GM10266 (cell line): ENCODE measurements around the gene RHOBTB1.
"Not testable (repeated sequence)": the region's sequence is repeated elsewhere in the genome, so short reads cannot be mapped to it uniquely, and the experiment has no call there.

Experiments
- DNase-seq: peaks from one replicate; pipeline ENCODE4 v3.0.0; 2012; ENCODE audit errors: extremely low spot score
- TF ChIP-seq, protein P1 (sequence below): IDR thresholded peaks from 2 replicates; pipeline ENCODE4 v1.5.1; 2012; ENCODE audit warnings: mild to moderate bottlenecking, low read depth; ENCODE audit not compliant: control insufficient read depth, insufficient read depth; ENCODE audit errors: missing control alignments

Gene RHOBTB1

DNA sequence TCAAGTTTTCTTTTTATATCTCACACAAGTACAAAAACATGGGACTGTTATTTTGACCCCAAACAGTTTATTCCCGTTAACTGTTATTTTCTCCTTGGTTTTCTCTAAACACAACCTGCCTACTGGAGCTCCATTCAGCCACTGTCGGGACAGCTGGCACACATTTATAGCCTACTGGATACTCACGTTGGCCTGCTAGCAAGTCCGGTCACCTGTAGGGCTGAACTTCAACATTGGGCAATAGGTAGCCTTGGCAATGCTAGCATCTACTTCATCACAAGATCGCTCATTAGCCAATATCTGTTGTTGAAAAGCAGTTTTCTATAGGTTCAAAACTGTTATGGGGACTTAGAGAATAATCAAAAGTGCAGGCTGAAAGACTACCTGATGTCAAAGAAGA is 32.3 kb downstream of the RHOBTB1 start:
- TF ChIP-seq, protein P1, sequence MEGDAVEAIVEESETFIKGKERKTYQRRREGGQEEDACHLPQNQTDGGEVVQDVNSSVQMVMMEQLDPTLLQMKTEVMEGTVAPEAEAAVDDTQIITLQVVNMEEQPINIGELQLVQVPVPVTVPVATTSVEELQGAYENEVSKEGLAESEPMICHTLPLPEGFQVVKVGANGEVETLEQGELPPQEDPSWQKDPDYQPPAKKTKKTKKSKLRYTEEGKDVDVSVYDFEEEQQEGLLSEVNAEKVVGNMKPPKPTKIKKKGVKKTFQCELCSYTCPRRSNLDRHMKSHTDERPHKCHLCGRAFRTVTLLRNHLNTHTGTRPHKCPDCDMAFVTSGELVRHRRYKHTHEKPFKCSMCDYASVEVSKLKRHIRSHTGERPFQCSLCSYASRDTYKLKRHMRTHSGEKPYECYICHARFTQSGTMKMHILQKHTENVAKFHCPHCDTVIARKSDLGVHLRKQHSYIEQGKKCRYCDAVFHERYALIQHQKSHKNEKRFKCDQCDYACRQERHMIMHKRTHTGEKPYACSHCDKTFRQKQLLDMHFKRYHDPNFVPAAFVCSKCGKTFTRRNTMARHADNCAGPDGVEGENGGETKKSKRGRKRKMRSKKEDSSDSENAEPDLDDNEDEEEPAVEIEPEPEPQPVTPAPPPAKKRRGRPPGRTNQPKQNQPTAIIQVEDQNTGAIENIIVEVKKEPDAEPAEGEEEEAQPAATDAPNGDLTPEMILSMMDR, result no peak

DNA sequence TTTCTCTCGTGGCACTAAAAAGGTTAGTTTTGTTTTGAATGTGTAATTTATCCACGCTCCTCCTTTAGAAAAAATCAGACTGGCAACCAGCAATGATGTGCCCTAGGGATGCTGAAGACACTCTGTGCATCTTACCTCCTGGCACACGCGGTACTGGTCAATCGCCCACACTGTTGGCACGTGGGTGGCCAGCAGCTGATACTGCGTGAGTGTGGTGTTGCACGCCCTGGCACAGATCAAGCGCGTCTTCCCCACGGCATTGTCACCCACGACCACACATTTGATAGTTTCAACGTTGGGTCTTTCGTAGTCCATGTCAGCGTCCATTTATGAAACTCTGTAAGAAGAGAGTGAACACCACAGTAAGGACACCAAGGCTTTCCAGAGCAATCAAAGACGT is 32.8 kb downstream of the RHOBTB1 start:
- TF ChIP-seq, protein P1, result no peak
- DNase-seq, result no peak

More for the DNA sequence above, 32.3 kb downstream of the RHOBTB1 start:
- no peak for DNase-seq

DNA sequence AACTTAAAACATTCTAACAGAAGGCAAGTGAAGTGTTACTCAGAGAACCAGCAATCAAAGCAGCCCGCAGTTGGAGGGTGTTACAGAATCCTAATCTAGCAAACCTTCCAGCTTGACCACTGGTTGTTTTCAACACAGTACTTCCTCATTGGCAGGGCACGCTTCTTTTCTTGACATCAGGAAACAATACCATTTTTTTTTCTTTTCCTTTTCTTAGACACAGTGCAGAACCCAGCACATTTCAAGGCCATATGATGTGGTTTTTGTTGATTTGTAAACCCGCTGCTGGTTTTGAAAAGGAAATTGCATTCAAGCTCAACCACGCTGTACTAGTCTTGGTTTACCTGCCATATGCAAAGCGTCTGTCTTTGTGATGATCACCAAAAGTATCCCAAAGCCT is 33.4 kb downstream of the RHOBTB1 start:
- DNase-seq, result no peak
- TF ChIP-seq, protein P1, result no peak

- TF ChIP-seq, protein P1, result no peak
- DNase-seq, result no peak
Measured at GRCh38 chr10:60908896-60909295, 35.1 kb downstream of the RHOBTB1 start.

DNA sequence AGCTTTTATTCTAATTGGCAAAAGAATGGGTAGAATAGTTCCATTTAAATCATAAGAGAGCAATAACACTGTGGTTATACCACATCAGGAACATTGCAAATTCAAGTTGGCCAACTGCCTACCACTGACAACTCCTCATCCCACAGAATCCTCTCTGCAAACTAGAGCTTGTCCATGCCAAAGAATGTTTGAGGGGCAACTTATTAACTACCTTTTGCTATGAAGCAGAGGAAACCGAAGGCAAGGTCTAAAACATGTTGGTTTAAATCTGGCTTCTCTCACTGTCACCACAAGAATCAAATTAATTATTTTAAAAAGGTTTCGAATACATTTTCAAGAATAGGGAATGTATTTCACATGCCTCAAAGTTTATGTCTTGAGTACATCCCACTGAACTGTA is 36.0 kb downstream of the RHOBTB1 start:
- TF ChIP-seq, protein P1, result no peak
- DNase-seq, result no peak

DNA sequence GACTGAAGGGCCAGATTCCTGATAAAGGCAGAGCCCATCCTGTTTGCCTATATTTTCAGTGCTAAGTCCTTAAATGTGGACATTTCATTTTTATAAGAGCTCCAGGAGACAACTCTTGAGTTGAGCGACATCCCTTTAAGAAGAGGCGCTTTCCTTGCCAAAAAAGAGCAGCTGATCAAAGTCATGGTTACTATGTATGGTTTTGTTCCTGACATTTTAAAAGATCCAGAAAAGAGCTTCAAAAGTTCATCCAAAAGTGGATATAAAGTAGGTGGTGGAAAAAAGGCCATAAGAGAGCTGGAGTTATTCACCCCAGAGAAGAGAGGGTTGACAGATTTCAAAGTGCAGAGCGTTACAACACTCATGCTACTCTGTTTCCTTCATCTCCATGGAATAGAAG is 36.7 kb downstream of the RHOBTB1 start:
- TF ChIP-seq, protein P1, result no peak
- no peak for DNase-seq

- DNase-seq, result not testable (repeated sequence)
Measured at GRCh38 chr10:60906825-60907224, 37.2 kb downstream of the RHOBTB1 start.

DNA sequence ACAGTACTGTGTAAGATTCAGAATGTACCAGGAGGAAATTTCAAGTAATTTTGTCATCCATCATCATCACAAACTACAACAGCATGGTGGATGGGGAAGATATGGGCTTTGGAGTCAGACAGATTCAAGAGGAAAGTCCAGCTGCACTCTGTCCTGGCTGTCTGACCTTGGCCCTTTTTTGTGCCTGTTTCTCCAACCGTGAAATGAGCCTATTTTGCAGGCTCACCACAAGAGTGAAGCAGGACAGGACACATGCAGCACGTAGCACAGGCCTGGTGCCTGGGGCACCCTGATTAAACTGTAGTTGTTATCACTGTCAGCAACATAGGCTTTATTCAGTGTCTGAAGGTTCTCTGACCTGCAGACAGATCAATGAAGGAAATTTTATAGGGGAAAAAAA is 37.6 kb downstream of the RHOBTB1 start:
- TF ChIP-seq, protein P1, result no peak
- no peak for DNase-seq
